ENCODE measurements around the gene AHSG.
"Not testable (repeated sequence)": the region's sequence is repeated elsewhere in the genome, so short reads cannot be mapped to it uniquely, and the experiment has no call there.

AHSG gene

GRCh38 chr3:186619787-186620212 is 6.9 kb downstream of the AHSG start:
- no peak for DNase-seq

GRCh38 chr3:186620213-186621092 is 7.6 kb downstream of the AHSG start:
- DNase-seq = no peak

GRCh38 chr3:186621894-186622650 is 9.2 kb downstream of the AHSG start:
- no peak for DNase-seq

GRCh38 chr3:186622651-186623310 is 9.9 kb downstream of the AHSG start:
- DNase-seq = no peak

- no peak for DNase-seq
Observed at GRCh38 chr3:186624598-186624997, 11.7 kb downstream of the AHSG start.

GRCh38 chr3:186625600-186626042 is 12.8 kb downstream of the AHSG start:
- DNase-seq = no peak

- DNase-seq = no peak
Observed at GRCh38 chr3:186626254-186626847, 13.5 kb downstream of the AHSG start.

- DNase-seq = no peak
Observed at GRCh38 chr3:186627852-186628414, 15.1 kb downstream of the AHSG start.

GRCh38 chr3:186628756-186629155 is 15.9 kb downstream of the AHSG start:
- no peak for DNase-seq

- no peak for DNase-seq
Observed at GRCh38 chr3:186630950-186631641, 18.2 kb downstream of the AHSG start.

GRCh38 chr3:186633481-186633880 is 20.6 kb downstream of the AHSG start:
- DNase-seq = no peak

- DNase-seq = not testable (repeated sequence)
Observed at GRCh38 chr3:186634207-186634606, 21.3 kb downstream of the AHSG start.

- no peak for DNase-seq
Observed at GRCh38 chr3:186635532-186635931, 22.7 kb downstream of the AHSG start.

- no peak for DNase-seq
Observed at GRCh38 chr3:186636536-186636935, 23.7 kb downstream of the AHSG start.

GRCh38 chr3:186637686-186638085 is 24.8 kb downstream of the AHSG start:
- DNase-seq = no peak

- DNase-seq = no peak
Observed at GRCh38 chr3:186638259-186638658, 25.4 kb downstream of the AHSG start.

GRCh38 chr3:186639778-186640472 is 27.1 kb downstream of the AHSG start, which contains the start of gene FETUB:
Gene FETUB (plus strand): TSS chr3:186640399. CDS start chr3:186640461, 62 bp downstream.
- DNase-seq = no peak

- DNase-seq = no peak
Observed at GRCh38 chr3:186640473-186640818, 27.6 kb downstream of the AHSG start.

GRCh38 chr3:186640929-186641328 is 28.1 kb downstream of the AHSG start:
- DNase-seq = no peak

- DNase-seq = no peak
Observed at GRCh38 chr3:186642014-186642413, 29.2 kb downstream of the AHSG start.

- no peak for DNase-seq
Observed at GRCh38 chr3:186643493-186643892, 30.6 kb downstream of the AHSG start.
